Ishikawa (cell line): ENCODE results near the gene SNRNP27.

Source experiments
- CEBPB ChIP-seq: IDR thresholded peaks from 2 replicates; pipeline ENCODE4 v1.6.1; 2012
- EP300 ChIP-seq: IDR thresholded peaks from 2 replicates; pipeline ENCODE4 v1.6.1; 2012; ENCODE audit warnings: borderline replicate concordance
- NFIC ChIP-seq: IDR thresholded peaks from 2 replicates; pipeline ENCODE4 v1.6.1; 2012
- TCF12 ChIP-seq: IDR thresholded peaks from 2 replicates; pipeline ENCODE4 v1.6.1; 2012; ENCODE audit warnings: low read depth
- YY1 ChIP-seq: IDR thresholded peaks from 2 replicates; pipeline ENCODE4 v1.6.1; 2012; ENCODE audit warnings: low read depth
- TF ChIP-seq, protein P1 (sequence below): IDR thresholded peaks from 2 replicates; pipeline ENCODE4 v1.6.1; 2012; ENCODE audit warnings: low read depth, mild to moderate bottlenecking

GRCh38 chr2:69937968-69938367, 44.2 kb downstream of the SNRNP27 start:
- TF ChIP-seq YY1: no peak
- TF ChIP-seq CEBPB: no peak
- TF ChIP-seq, protein P1, sequence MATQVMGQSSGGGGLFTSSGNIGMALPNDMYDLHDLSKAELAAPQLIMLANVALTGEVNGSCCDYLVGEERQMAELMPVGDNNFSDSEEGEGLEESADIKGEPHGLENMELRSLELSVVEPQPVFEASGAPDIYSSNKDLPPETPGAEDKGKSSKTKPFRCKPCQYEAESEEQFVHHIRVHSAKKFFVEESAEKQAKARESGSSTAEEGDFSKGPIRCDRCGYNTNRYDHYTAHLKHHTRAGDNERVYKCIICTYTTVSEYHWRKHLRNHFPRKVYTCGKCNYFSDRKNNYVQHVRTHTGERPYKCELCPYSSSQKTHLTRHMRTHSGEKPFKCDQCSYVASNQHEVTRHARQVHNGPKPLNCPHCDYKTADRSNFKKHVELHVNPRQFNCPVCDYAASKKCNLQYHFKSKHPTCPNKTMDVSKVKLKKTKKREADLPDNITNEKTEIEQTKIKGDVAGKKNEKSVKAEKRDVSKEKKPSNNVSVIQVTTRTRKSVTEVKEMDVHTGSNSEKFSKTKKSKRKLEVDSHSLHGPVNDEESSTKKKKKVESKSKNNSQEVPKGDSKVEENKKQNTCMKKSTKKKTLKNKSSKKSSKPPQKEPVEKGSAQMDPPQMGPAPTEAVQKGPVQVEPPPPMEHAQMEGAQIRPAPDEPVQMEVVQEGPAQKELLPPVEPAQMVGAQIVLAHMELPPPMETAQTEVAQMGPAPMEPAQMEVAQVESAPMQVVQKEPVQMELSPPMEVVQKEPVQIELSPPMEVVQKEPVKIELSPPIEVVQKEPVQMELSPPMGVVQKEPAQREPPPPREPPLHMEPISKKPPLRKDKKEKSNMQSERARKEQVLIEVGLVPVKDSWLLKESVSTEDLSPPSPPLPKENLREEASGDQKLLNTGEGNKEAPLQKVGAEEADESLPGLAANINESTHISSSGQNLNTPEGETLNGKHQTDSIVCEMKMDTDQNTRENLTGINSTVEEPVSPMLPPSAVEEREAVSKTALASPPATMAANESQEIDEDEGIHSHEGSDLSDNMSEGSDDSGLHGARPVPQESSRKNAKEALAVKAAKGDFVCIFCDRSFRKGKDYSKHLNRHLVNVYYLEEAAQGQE: no peak
- TF ChIP-seq EP300: no peak
- TF ChIP-seq NFIC: no peak
- TF ChIP-seq TCF12: no peak
